GM12878 (cell line): ENCODE measurements around the gene KANTR. TPM values are rescaled to one million over a fixed set of nuclear protein-coding genes. Genes with fewer than 3 reads are reported as not detected.

Source experiments
- BHLHE40 ChIP-seq, 2 experiments: fragments of 450-650 bp in 1 of 2; IDR thresholded peaks; 2 replicates each; pipeline ENCODE4 v1.6.1; 2011 to 2017; ENCODE audit warnings: low read depth in 2 of 2, borderline replicate concordance in 1 of 2, improper control_type of control experiment in 1 of 2, low read length in 1 of 2, mild to moderate bottlenecking in 1 of 2
- CREB1 ChIP-seq: IDR thresholded peaks from 2 replicates; pipeline ENCODE4 v1.6.1; 2012; ENCODE audit warnings: low read depth, mild to moderate bottlenecking, inconsistent platforms
- EZH2 ChIP-seq: IDR thresholded peaks from 2 replicates; pipeline ENCODE4 v1.6.1; 2012; ENCODE audit warnings: low read depth, mild to moderate bottlenecking, control low read depth, inconsistent platforms, low read length, borderline replicate concordance; ENCODE audit not compliant: control insufficient read depth
- IRF3 ChIP-seq: fragments of 450-650 bp; IDR thresholded peaks from 2 replicates; pipeline ENCODE4 v1.6.1; 2014; ENCODE audit warnings: mild to moderate bottlenecking
- MTA3 ChIP-seq: IDR thresholded peaks from 2 replicates; pipeline ENCODE4 v1.6.1; 2012; ENCODE audit warnings: low read length, inconsistent platforms, borderline replicate concordance
- MXI1 ChIP-seq: fragments of 150-350 bp; IDR thresholded peaks from 2 replicates; pipeline ENCODE4 v1.6.1; 2011; ENCODE audit warnings: low read depth, mild to moderate bottlenecking, inconsistent platforms, low read length, improper control_type of control experiment
- NFYB ChIP-seq: IDR thresholded peaks from 2 replicates; pipeline ENCODE4 v1.6.1; 2011; ENCODE audit warnings: low read depth, mild to moderate bottlenecking, low read length, improper control_type of control experiment, moderate library complexity; ENCODE audit not compliant: insufficient read depth
- NR2F1 ChIP-seq: fragments of 450-650 bp; conservative IDR thresholded peaks from 2 replicates; pipeline ENCODE4 v1.6.1; 2017; ENCODE audit warnings: mild to moderate bottlenecking
- POLR2A ChIP-seq: IDR thresholded peaks from 2 replicates; pipeline ENCODE4 v1.6.1; 2011; ENCODE audit warnings: low read depth, mild to moderate bottlenecking, low read length
- SIN3A ChIP-seq: IDR thresholded peaks from 2 replicates; pipeline ENCODE4 v1.6.1; 2012; ENCODE audit warnings: low read depth, low read length, improper control_type of control experiment
- USF1 ChIP-seq: IDR thresholded peaks from 2 replicates; pipeline ENCODE4 v1.6.1; 2011; ENCODE audit warnings: borderline replicate concordance, low read depth, mild to moderate bottlenecking, moderate library complexity, mixed read lengths, low read length; ENCODE audit not compliant: insufficient read depth; ENCODE audit errors: extremely low read length
- ZNF24 ChIP-seq: fragments of 450-650 bp; IDR thresholded peaks from 2 replicates; pipeline ENCODE4 v1.6.1; 2017; ENCODE audit warnings: antibody characterized with exemption, mild to moderate bottlenecking
- polyA plus RNA-seq, 11 experiments: library from polyadenylated mRNA; depleted of rRNA in 4 of 11; unstranded in 6 of 11; stranded (reverse) in 5 of 11; fragments of >200 nt; fragmentation: Nextera tagmentation in 4 of 11; fragmentation: Illumina TruSeq in 1 of 11; extraction: Ambion mirVana in 4 of 11; extraction: Trizol in 1 of 11; gene quantifications; 1 replicate in 1 of 11; 2 replicates in 10 of 11; pipeline versions ENCODE4 v1.2.1 to v1.2.3, GENCODE V29; 2011 to 2016; ENCODE audit warnings: inconsistent platforms in 2 of 11, missing spikeins in 2 of 11, low read depth in 1 of 11
- total RNA-seq, 4 experiments: library from RNA; depleted of rRNA in 3 of 4; stranded (reverse); fragments of >200 nt in 3 of 4; fragmentation: Illumina TruSeq in 1 of 4; extraction: Trizol in 1 of 4; gene quantifications; 2 replicates each; pipeline versions ENCODE4 v1.2.1 to v1.2.3, GENCODE V29; 2013 to 2021
- TF ChIP-seq, protein P1 (sequence below): fragments of 450-650 bp; IDR thresholded peaks from 2 replicates; pipeline ENCODE4 v1.6.1; 2017; ENCODE audit warnings: low read depth, mild to moderate bottlenecking, moderate library complexity
- TF ChIP-seq, protein P2 (sequence below): IDR thresholded peaks from 2 replicates; pipeline ENCODE4 v1.6.1; 2012; ENCODE audit warnings: low read length, inconsistent platforms
- TF ChIP-seq, protein P3 (sequence below): fragments of 450-650 bp; conservative IDR thresholded peaks from 2 replicates; pipeline ENCODE4 v1.6.1; 2017; ENCODE audit warnings: mild to moderate bottlenecking, moderate library complexity
- TF ChIP-seq, protein P4 (sequence below): fragments of 450-650 bp; IDR thresholded peaks from 2 replicates; pipeline ENCODE4 v1.6.1; 2016; ENCODE audit warnings: mild to moderate bottlenecking, moderate library complexity, borderline replicate concordance

The KANTR gene
- total and polyA plus RNA-seq, 10 of the 15 experiments (the other 5 are each of a cell fraction or from before 2014, with no cell fraction given), result 1.00 to 14.8 (median 5.5) TPM

- TF ChIP-seq BHLHE40 (IDR thresholded peaks at IDR 0.05; ENCODE audit: borderline replicate concordance in 1 of 2, low read depth in 2 of 2, low read length in 1 of 2), result peak in 1 of 2 experiments; percentile 89; a peak in 3 of 4 replicates
- no peak for TF ChIP-seq EZH2
- TF ChIP-seq NFYB, result peak; percentile 86
- TF ChIP-seq IRF3, result 0 out of 2 replicates have a peak, but pooled peaks have one; percentile 46
- TF ChIP-seq, protein P1, sequence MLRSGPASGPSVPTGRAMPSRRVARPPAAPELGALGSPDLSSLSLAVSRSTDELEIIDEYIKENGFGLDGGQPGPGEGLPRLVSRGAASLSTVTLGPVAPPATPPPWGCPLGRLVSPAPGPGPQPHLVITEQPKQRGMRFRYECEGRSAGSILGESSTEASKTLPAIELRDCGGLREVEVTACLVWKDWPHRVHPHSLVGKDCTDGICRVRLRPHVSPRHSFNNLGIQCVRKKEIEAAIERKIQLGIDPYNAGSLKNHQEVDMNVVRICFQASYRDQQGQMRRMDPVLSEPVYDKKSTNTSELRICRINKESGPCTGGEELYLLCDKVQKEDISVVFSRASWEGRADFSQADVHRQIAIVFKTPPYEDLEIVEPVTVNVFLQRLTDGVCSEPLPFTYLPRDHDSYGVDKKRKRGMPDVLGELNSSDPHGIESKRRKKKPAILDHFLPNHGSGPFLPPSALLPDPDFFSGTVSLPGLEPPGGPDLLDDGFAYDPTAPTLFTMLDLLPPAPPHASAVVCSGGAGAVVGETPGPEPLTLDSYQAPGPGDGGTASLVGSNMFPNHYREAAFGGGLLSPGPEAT, result peak; percentile 12; the same call in 1 of the 2 replicates
- TF ChIP-seq, protein P2, sequence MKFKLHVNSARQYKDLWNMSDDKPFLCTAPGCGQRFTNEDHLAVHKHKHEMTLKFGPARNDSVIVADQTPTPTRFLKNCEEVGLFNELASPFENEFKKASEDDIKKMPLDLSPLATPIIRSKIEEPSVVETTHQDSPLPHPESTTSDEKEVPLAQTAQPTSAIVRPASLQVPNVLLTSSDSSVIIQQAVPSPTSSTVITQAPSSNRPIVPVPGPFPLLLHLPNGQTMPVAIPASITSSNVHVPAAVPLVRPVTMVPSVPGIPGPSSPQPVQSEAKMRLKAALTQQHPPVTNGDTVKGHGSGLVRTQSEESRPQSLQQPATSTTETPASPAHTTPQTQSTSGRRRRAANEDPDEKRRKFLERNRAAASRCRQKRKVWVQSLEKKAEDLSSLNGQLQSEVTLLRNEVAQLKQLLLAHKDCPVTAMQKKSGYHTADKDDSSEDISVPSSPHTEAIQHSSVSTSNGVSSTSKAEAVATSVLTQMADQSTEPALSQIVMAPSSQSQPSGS, result no peak
- TF ChIP-seq, protein P3, sequence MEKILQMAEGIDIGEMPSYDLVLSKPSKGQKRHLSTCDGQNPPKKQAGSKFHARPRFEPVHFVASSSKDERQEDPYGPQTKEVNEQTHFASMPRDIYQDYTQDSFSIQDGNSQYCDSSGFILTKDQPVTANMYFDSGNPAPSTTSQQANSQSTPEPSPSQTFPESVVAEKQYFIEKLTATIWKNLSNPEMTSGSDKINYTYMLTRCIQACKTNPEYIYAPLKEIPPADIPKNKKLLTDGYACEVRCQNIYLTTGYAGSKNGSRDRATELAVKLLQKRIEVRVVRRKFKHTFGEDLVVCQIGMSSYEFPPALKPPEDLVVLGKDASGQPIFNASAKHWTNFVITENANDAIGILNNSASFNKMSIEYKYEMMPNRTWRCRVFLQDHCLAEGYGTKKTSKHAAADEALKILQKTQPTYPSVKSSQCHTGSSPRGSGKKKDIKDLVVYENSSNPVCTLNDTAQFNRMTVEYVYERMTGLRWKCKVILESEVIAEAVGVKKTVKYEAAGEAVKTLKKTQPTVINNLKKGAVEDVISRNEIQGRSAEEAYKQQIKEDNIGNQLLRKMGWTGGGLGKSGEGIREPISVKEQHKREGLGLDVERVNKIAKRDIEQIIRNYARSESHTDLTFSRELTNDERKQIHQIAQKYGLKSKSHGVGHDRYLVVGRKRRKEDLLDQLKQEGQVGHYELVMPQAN, result peak; percentile 11; the same call in 1 of the 2 replicates
- peak; percentile 65 for TF ChIP-seq POLR2A
- TF ChIP-seq USF1, result peak; percentile 78
- TF ChIP-seq ZNF24, result no peak
- TF ChIP-seq, protein P4, sequence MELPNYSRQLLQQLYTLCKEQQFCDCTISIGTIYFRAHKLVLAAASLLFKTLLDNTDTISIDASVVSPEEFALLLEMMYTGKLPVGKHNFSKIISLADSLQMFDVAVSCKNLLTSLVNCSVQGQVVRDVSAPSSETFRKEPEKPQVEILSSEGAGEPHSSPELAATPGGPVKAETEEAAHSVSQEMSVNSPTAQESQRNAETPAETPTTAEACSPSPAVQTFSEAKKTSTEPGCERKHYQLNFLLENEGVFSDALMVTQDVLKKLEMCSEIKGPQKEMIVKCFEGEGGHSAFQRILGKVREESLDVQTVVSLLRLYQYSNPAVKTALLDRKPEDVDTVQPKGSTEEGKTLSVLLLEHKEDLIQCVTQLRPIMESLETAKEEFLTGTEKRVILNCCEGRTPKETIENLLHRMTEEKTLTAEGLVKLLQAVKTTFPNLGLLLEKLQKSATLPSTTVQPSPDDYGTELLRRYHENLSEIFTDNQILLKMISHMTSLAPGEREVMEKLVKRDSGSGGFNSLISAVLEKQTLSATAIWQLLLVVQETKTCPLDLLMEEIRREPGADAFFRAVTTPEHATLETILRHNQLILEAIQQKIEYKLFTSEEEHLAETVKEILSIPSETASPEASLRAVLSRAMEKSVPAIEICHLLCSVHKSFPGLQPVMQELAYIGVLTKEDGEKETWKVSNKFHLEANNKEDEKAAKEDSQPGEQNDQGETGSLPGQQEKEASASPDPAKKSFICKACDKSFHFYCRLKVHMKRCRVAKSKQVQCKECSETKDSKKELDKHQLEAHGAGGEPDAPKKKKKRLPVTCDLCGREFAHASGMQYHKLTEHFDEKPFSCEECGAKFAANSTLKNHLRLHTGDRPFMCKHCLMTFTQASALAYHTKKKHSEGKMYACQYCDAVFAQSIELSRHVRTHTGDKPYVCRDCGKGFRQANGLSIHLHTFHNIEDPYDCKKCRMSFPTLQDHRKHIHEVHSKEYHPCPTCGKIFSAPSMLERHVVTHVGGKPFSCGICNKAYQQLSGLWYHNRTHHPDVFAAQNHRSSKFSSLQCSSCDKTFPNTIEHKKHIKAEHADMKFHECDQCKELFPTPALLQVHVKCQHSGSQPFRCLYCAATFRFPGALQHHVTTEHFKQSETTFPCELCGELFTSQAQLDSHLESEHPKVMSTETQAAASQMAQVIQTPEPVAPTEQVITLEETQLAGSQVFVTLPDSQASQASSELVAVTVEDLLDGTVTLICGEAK, result peak; percentile 20; the same call in 1 of the 2 replicates
- no peak for TF ChIP-seq MTA3
- TF ChIP-seq CREB1, result peak; percentile 34; the same call in 1 of the 2 replicates
- TF ChIP-seq MXI1, result 0 out of 2 replicates have a peak, but pooled peaks have one; percentile 39
- TF ChIP-seq NR2F1, result peak; percentile 68
- TF ChIP-seq SIN3A, result peak; percentile 16; the same call in 1 of the 2 replicates
Measured at GRCh38 chrX:53093748-53094581, at the start of gene KANTR (continued).
